Daoy (cell line): ENCODE data around the gene C1QTNF6. TPM values are rescaled to one million over a fixed set of nuclear protein-coding genes. Genes with fewer than 3 reads are reported as not detected.
A peak's percentile ranks its signal among the peaks of the same experiment; 100 is the strongest.
"Not testable (repeated sequence)": the region's sequence is repeated elsewhere in the genome, so short reads cannot be mapped to it uniquely, and the experiment has no call there.

Experiments used
- DNase-seq: peaks from one replicate; pipeline ENCODE4 v3.0.0-alpha.2; 2015; ENCODE audit warnings: low read depth
- total RNA-seq: library from RNA; depleted of rRNA; stranded (reverse); fragments of >200 nt; shearing (Covaris generic); gene quantifications from 2 replicates; pipeline ENCODE4 v1.2.3, GENCODE V29; 2014

Gene C1QTNF6
- total RNA-seq, 1 experiment from 2014 or later, result 0.34 TPM

DNA sequence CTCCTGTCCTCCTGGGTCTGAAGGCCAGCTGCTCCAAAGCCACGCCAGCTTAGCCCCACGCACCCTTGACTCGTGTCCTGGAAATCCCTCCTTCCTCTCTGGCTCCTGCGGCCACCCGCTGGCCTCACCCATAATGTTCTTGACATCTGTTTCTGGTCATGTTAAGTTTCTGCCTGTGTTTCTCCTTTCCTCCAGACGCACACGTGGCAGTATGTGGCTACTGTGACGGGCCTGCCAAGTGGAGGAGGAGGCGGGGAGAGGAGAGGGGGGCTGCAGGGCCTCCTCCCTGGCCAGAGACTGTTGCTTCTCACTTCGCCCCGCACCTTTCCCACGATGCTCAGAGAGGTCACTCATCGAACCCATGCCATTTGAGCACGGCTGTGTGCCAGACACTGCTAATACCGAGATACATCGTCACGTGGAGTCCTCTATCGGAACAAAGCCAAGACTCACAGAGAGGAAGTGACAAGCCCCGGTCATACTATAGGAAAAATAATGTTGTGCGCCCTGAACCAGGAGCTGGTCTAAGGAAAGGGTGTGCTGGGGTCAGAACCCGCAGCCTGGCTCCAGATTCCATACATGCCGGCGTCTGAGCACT lies 11.5 kb downstream of the C1QTNF6 start:
- peak; percentile 49 for DNase-seq

DNA sequence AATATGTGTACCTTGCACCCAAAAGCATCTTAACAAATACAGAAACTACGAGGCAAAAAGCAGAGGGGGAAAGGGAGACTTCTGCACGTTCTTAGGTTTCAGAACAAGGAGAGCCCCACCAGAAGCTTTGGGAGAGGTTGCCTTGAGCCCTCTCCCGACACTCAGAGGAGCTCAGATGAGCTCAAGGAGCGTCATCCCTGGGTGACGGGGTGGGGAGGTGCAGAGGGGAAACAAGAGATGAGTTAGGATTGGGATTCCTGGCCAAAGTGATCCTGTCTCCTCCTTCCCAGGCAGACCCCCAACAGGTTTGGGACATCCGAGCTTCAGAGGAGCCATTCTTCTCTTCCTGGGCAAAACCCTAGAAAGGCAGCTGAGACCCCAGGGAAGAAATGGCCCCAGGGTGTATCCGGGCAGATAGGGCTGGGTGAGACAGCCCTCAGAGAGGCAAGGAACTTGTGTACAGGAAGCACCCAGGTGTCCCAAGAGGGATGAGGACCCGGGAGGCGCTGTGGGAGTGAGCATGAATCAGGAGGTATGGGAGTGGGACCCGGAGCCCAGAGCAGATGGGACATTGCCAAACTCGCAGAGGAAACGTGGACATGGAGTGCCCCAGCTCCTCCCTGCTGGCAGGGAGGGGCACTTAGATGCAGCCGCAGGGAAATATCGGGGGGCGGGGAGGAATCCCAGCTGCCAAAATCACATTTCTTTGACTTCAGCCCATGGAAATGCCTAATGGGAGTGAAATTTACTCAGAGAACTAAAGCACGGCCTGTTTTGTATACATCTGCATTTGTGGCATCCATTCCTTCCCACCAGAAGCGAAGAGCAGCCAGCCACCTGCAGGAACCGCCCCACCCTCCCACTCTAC lies 12.4 kb downstream of the C1QTNF6 start:
- DNase-seq, result no peak

DNA sequence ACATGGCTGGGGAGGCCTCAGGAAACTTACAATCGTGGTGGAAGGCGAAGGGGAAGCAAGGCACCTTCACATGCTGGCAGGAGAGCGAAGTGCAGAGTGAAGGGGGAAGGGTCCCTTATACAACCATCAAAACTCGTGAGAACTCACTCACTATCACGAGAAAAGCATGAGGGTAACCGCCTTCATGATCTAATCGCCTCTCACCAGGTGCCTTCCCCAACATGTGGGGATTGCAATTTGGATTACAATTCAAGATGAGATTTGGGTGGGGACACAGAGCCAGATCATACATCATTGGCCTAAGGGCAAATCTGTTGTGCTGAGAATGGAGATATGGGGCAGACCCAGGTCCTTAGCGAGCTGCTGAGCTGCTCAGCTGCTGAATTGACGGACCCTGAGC lies 13.1 kb downstream of the C1QTNF6 start:
- DNase-seq, result no peak

DNA sequence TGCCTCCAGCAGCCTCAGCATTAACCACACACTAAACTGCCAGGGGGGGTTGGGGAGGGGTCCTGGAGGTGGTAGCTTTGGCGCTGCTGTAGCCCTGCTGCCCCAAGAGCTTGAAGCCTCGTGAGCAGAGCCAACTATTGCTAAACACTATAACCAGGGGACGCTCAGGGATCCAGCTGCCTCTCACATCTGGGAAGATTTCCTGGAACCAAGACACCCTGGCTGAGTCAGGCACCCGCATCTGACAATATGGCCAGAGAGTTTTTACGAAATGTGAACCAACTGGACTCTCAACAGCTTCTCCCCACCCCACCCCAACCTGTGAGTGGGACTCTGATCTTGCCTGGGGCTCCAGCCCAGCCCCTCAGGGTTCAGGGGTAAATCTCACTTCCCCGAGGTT lies 14.3 kb downstream of the C1QTNF6 start:
- no peak for DNase-seq

DNA sequence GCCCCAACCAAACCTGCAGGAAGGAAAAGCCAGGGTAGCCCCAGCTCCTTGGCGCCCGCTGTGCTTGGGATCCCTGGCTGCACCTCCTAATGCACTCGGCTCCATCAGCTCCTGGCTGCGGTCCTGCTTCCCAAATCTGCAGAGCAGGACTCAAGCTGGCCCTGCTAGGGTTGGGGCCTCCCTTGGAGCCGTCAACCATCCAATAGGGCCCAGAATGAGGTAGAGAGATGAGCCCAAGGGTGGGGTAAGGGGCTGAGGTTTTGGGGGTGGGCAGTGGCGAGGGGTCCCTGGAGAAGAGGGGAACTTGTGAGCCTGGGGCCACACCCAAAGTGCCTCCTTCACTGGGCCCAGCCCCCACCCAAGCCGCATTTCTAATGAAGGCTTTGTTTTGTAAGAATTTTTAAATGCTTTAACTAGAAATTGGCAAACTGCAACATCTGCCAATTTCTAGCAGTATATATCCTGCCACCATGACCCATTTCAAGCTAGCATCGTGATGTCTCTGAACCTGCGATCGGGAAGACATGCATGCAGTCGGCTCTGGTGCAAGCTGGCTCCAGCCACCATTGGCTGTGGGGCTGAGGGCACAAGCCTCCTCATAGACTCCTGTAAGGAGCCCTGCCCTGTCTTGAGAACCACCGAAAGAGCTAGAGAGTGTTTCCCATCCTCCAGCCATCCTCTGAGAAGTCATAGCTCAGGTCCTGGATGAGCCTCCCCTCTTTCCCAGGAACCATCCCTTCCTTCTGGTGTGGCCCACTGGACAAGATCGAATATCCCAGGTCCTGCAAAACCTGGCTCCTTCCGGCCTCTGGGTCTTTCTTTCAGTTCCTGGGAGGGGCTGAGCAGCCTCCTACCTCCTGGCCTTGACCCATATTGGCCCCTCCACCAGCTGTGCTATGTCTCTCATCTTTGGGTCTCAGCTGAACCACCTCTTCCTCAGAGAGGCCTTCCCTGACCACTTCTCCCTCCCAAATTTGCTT lies 15.5 kb downstream of the C1QTNF6 start:
- DNase-seq, result no peak

DNA sequence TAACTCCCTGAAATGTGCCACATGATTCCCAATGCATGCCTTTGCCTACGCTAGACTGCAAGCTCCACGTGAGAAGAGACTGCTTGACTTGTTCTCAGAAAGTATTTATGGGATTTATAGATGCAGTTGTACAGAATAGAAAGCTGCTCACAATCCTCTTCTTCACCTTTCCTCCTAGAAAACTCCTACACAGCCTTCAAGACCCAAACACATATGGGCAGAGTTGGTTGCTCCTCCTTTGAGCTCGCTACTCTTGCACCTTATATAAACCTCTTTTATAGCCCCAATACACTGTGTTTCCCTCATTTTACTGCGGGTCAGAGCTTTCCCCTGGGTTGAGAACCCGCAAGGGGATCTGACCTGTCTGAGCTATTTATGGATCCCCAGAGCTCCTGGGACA lies 16.4 kb downstream of the C1QTNF6 start:
- no peak for DNase-seq

DNA sequence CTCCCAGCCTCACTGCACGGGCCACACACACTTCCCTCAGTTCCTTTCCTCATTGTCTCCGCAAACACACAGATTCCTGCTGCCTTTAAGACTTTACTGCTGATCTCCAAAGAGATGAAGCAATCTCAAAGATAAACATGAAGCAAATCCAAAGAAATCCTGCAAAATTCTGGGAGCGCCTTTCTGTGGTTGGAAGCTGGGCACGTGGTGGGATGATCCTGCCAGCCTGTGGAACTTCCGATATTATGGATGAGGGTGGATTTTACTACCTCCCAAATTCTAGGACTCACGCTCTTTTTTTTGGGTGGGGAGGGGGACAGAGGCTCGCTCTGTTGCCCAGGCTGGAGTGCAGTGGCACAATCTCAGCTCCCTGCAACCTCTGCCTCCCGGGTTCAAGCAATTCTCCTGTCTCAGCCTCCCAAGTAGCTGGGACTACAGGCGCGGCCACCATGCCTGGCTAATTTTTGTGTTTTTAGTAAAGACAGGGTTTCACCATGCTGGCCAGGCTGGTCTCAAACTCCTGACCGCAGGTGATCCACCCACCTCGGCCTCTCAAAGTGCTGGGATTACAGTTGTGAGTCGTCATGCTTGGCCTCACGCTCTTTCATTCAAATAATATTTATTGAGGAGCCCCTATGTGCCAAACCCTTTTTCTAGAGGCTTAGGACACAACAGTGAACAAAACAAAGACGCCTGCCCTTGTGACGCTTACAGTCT lies 17.2 kb downstream of the C1QTNF6 start:
- DNase-seq, result not testable (repeated sequence)

DNA sequence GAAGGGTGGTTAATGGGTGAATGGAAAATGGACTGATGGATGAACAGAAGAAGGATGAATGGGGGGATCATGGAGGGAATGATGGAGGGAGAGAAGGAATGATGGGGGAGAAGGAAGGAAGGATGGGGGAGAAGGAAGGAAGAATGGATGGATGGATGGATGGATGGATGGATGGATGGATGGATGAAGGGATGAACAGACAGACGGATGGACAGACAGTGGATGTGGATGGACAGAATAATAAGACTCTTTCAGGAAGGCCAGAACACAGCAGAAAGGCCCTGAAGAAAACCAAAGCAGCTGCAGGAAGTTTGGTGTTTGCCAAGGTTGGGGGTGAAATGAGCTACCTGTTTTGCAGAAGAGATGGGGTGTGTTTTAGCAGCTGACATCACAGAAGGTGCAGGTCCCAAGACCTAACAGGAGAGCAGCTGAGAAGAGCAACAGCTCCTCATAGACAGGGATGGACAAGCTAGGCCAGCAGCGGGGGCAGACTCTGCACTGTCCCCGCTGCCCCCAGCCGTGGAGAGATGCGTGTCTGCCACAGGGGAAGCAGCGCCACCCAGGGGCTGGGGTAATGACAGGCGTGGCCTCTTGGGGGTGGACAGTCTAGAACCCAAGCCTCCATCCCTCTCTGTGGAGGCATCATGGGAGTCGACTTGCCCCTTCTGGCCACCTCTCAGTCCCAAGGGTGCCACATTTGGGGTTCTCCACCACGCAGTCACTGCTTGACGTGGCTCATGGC lies 17.9 kb downstream of the C1QTNF6 start:
- no peak for DNase-seq

DNA sequence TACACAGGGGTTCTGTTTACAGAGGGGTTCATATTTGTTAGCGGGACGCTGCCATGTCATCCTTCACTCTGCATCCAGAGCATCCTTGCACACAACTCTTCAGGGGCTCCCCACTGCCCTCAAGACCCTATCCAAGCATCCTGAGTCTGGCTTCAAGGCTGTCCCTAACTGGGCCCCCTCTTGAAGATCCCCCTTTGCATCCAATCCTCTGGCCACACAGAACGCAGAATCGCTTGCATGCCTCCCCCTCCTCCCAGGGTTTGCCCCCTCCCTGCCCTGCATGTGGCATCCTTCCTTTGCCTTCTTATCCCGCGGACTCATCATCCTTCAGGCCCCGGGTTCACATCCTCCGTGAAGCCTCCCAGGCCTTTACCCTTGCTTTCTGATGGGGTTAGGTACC lies 18.6 kb downstream of the C1QTNF6 start:
- no peak for DNase-seq

DNA sequence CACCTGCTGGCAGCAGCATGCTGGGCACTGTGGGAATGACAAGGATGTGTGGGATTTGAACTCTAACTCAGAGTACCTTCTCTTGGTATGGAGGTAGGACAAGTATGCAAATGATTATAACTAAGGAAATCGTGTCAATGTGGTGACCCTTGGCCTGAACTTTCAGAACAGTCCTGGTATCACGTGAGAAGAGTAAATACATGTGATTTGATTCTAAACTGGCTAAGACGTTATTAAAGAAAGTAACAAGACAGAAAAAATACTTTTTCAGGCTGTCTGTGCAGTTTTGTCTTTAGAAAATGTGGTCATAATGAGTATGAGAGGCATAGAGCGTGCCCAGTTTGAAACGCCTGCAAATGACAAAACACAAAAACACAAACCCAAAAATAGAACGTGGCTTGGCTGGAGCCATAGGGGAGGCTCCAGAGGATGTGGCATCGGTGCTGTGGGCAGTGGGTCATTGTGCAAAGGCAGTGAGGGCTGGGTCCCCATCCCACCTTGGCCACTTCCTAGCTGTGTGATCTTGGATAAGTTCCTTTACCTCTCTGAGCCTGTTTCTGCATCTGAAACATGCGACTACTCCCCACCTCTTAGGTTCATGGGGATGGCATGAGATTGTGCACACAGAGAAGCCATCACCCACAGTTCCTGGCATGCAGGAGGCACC lies 19.9 kb downstream of the C1QTNF6 start:
- no peak for DNase-seq

DNA sequence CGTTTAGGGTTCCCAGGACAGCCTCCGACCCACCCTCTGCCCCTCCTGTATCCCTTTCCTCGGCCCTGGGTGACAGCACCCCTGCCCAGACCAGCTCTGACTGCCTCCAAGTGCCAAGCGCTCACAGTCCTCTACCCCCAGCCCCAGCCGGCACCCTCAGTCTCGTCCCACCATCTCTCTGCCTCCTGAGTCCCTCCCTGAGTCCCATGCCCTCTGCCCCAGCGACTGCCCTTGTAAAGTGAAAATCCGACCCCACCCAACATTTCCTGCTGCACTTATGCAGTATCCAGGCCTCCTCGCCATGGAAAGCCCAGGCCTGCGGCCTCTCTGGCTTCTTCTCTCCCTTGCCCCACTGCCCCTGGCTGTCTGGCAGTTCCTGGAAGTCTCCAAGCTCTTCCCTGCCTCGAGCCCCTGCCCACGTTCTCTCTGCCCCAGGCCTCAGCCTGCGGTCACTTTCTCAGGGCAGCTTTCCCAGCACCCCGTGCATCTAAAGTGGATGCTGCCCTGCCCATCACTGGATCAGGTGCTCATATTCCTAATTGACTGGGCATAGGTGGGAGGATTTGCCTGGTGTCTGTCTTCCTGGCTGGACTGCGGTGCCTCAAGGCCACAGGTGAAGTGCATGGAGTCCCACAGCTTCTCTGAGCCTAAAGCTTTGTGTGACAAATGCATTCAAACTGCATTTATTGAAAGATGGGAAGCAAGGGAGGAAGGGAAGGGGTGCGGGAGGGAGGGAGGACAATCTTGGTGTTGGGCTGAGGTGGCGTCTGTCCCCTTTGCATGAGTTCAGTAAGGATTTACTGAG lies 20.7 kb downstream of the C1QTNF6 start:
- no peak for DNase-seq

DNA sequence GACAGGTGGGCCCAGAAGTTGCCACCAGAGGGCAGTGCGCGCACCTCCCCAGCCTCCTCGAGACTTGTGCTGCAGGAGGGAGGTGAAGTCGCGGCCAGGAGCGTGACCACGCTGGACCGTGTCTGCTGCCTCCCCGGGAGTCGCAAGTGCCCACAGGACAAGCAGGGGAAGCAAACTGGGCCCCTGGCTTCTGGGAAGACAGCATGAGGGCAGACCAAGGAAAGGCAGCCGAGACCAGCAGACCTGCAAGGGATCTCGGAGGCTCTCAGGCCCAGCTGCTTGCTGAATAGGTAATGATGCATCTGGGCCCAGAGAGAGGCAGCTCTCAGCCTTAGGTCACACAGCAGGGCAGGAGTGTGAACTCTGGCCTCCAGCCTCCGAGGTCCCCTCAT lies 21.4 kb downstream of the C1QTNF6 start:
- peak; percentile 80 for DNase-seq

DNA sequence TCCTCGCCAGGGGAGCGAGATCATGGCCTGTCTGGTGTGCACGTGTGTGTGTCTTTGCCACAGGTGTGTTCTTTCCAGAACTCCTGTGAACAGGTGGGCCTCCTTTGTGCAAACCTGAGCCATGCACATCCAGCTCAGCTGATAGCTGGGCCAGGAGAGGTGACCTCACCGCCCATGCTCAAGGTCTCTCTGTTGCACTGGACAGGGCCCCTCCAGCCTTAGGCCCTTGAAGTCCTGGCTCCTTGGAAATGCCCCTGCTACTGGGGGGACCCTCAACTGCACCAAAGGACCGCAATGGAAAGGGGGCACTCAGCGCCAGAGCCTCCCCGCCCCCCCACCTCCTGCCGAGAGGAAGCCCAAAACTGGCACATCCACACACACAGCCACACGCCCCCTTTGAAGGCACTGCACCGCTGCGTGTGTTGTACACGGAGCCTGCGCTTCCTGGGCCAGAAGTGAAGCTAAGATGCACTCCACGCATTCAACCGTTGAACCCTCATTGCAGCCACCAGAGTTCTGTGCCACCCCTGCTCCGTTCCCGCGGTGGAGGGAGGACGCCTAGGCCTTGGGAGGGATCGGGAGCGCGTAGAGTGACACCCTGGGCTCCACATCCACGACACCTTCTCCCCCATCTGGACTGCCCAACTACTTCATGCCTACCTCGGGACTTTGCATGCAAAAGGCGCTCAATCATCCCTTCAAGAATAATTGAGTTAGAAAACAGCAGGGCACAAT lies 21.9 kb downstream of the C1QTNF6 start:
- no peak for DNase-seq

DNA sequence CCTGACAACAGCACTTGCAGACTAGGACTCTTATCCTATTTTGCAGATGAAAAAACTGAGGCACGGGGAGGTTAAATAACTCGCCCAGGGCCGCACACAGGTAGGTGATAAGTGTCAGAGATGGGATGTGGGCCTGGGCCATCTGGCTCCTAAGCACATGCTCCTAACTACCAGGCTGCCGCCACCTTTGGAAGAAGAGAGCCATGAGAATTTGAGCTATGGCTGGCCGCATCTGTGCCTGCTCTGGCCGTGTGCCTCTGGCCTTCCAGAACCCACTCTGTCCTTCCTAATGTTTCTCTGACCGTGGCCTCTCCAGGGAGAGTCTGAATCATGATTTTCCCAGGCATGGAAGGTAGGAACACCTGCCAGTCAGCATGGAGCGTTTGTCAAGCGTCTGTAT lies 23.0 kb downstream of the C1QTNF6 start:
- DNase-seq, result no peak

DNA sequence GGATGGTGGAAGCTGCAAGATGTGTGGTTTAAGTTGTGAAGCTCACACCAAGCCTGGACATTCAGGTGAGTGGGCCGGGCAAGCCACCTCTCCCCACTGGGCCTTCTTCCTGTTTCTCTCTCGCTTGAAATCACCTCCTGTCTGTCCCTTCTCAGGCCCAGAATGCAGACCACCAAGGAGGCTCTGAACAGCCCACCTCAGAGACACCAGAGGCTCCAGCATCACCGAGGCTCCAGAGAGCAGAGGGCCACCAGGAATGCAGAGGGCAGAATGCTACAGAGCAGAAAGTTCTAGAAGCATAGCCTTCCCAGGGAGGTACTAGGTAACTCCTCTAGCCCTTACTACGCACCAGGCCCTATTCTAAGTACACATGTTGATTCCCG lies 23.6 kb downstream of the C1QTNF6 start:
- DNase-seq, result no peak

DNA sequence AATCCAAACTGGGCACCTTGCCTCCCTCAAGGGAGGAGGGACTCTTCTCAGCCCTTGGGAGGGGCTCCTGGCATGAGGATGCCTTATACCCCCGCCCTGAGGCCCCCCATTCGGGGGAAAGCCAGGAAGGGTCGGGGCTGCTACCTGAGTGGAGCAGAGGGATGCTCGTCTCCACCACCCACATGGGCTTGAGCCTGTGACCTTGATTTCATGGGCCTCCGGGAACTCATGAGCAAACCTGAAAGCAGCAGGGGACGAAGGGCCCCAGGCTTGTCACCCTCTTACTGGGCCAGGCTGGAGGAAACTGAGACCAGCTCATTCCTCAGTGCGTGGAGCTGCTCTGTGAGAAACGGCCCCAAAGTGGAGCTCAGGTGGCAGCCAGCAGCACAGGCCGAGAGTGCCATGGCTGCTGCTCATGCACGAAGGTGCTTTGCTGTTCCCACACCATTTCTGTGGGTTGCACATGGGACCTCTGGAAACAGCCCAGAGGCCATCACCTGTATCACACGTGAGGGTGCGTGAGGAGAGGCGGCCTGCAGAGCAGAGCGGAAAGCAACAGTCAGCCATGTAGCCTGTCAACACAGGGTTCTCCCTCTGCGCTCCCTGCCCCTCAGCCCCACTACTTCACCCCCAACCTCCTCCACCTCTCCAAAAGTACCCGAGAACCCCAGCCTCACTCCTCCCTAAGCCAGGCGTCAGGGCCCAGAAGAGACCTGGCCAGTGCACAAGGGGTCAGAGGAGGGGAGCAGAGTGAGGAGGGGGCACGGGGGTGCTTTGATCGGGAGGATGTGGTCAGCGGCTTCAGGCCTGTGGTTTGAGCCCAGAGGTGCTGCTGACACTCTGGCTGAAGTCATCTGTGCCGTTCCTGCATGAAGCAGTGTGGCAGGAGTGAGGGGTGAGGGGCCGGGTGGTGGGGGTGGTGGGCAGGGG lies 24.2 kb downstream of the C1QTNF6 start:
- DNase-seq, result no peak

DNA sequence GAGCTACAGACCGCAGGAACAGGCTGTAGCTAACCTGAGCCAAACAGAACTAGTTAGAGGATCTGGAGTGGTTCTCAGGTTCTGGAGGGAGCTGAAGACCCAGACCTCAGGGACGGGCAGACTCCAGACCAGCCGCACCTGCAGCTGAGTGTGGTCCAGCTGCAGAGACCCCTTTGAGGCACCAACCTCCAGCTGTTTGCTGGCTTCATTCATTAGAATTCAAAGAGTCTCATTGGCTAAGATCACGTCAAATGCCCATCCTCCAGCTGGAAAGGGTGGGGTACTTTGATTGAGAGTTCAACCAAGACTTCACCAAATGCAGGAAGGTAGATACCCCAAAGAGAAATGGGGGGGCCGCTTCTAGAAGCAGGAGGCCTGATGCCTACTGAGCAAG lies 25.0 kb downstream of the C1QTNF6 start:
- DNase-seq, result no peak
